ENCODE data around the gene AAMDC. TPM values are rescaled to one million over a fixed set of nuclear protein-coding genes. Genes with fewer than 3 reads are reported as not detected.
A peak's percentile ranks its signal among the peaks of the same experiment; 100 is the strongest.
"Not testable (repeated sequence)": the region's sequence is repeated elsewhere in the genome, so short reads cannot be mapped to it uniquely, and the experiment has no call there.

The AAMDC gene
- total RNA-seq, 2 experiments from 2014 or later = 14.4 to 15.6 TPM

- H3K9me3 Mint-ChIP-seq = no peaks in the 10 kb centered on the region
- no peak overlapping the region for H3K4me3 Mint-ChIP-seq
- H3K4me1 Mint-ChIP-seq = peaks cover 13% of the 10 kb centered on the region
- no peaks in the 10 kb centered on the region for H3K27me3 Mint-ChIP-seq
- ChIA-PET POLR2A (no interaction called here), CTCF (interaction anchor here (1.5 kb wide), 1 partner anchor 10 kb away, joined by 4 read pairs; no protein-coding TSS in a partner anchor)
- no peak for DNase-seq
- no peak overlapping the region for H3K27ac Mint-ChIP-seq
- peaks cover 26% of the 10 kb centered on the region for H3K36me3 Mint-ChIP-seq (ENCODE audit: low read depth)
Measured at GRCh38 chr11:77876045-77876444, 55.1 kb downstream of the AAMDC start.

- POLR2A ChIA-PET, H3K4me3 Mint-ChIP-seq: not testable (repeated sequence)
Measured at GRCh38 chr11:77878247-77878646, 57.3 kb downstream of the AAMDC start.

GRCh38 chr11:77879218-77879617 lies 58.3 kb downstream of the AAMDC start:
- POLR2A ChIA-PET = no interaction called here
- no peaks in the 10 kb centered on the region for H3K27me3 Mint-ChIP-seq
- peaks cover 28% of the 10 kb centered on the region for H3K36me3 Mint-ChIP-seq (ENCODE audit: low read depth)
- peak; percentile 29 for DNase-seq
- H3K4me1 Mint-ChIP-seq = peaks cover 13% of the 10 kb centered on the region
- CTCF ChIA-PET = no interaction called here
- no peaks in the 10 kb centered on the region for H3K9me3 Mint-ChIP-seq
- peak overlapping the region; percentile 67 for H3K27ac Mint-ChIP-seq
- no peak overlapping the region for H3K4me3 Mint-ChIP-seq

More at GRCh38 chr11:77878247-77878646, 57.3 kb downstream of the AAMDC start:
- Mint-ChIP-seq H3K36me3 (ENCODE audit: low read depth) (peaks cover 22% of the 10 kb centered on the region), H3K4me1 (peaks cover 13% of the 10 kb centered on the region)
- DNase-seq, H3K27ac Mint-ChIP-seq, H3K9me3 Mint-ChIP-seq, H3K27me3 Mint-ChIP-seq, CTCF ChIA-PET: not testable (repeated sequence)

GRCh38 chr11:77882396-77882795 lies 61.5 kb downstream of the AAMDC start:
- no peak for DNase-seq
- CTCF ChIA-PET = no interaction called here
- Mint-ChIP-seq H3K9me3 (no peaks in the 10 kb centered on the region), H3K4me1 (peaks cover 13% of the 10 kb centered on the region), H3K4me3 (no peak overlapping the region), H3K27ac (no peak overlapping the region), H3K36me3 (ENCODE audit: low read depth) (peaks cover 42% of the 10 kb centered on the region), H3K27me3 (no peaks in the 10 kb centered on the region)
- POLR2A ChIA-PET = no interaction called here

- Mint-ChIP-seq H3K4me1 (peaks cover 11% of the 10 kb centered on the region), H3K27me3 (no peaks in the 10 kb centered on the region), H3K9me3 (no peaks in the 10 kb centered on the region), H3K4me3 (no peak overlapping the region), H3K36me3 (ENCODE audit: low read depth) (peaks cover 49% of the 10 kb centered on the region), H3K27ac (no peak overlapping the region)
- POLR2A ChIA-PET = no interaction called here
- no peak for DNase-seq
- CTCF ChIA-PET = no interaction called here
Measured at GRCh38 chr11:77883775-77884174, 62.8 kb downstream of the AAMDC start.

- POLR2A ChIA-PET = no interaction called here
- no peaks in the 10 kb centered on the region for H3K9me3 Mint-ChIP-seq
- H3K27ac Mint-ChIP-seq = no peak overlapping the region
- H3K36me3 Mint-ChIP-seq (ENCODE audit: low read depth) = peaks cover 47% of the 10 kb centered on the region
- H3K27me3 Mint-ChIP-seq = no peaks in the 10 kb centered on the region
- CTCF ChIA-PET = no interaction called here
- H3K4me1 Mint-ChIP-seq = peaks cover 7% of the 10 kb centered on the region
- DNase-seq = no peak
- H3K4me3 Mint-ChIP-seq = no peak overlapping the region
Measured at GRCh38 chr11:77884186-77884828, 63.4 kb downstream of the AAMDC start.

GRCh38 chr11:77884829-77885190 lies 63.9 kb downstream of the AAMDC start:
- Mint-ChIP-seq H3K27me3 (no peaks in the 10 kb centered on the region), H3K4me3 (no peak overlapping the region), H3K9me3 (no peaks in the 10 kb centered on the region), H3K4me1 (peaks cover 2% of the 10 kb centered on the region), H3K27ac (no peak overlapping the region), H3K36me3 (ENCODE audit: low read depth) (peaks cover 47% of the 10 kb centered on the region)
- POLR2A ChIA-PET = no interaction called here
- CTCF ChIA-PET = no interaction called here
- no peak for DNase-seq

- POLR2A ChIA-PET = no interaction called here
- H3K4me3 Mint-ChIP-seq = no peak overlapping the region
- H3K27me3 Mint-ChIP-seq = no peaks in the 10 kb centered on the region
- H3K4me1 Mint-ChIP-seq = no peaks in the 10 kb centered on the region
- peaks cover 58% of the 10 kb centered on the region for H3K36me3 Mint-ChIP-seq (ENCODE audit: low read depth)
- CTCF ChIA-PET = no interaction called here
- no peak overlapping the region for H3K27ac Mint-ChIP-seq
- no peak for DNase-seq
- H3K9me3 Mint-ChIP-seq = no peaks in the 10 kb centered on the region
Measured at GRCh38 chr11:77886401-77886800, 65.5 kb downstream of the AAMDC start.

GRCh38 chr11:77889045-77889444 lies 68.1 kb downstream of the AAMDC start:
- CTCF ChIA-PET, H3K4me3 Mint-ChIP-seq, H3K27me3 Mint-ChIP-seq, H3K9me3 Mint-ChIP-seq, H3K27ac Mint-ChIP-seq, H3K4me1 Mint-ChIP-seq, DNase-seq, POLR2A ChIA-PET: not testable (repeated sequence)
- H3K36me3 Mint-ChIP-seq (ENCODE audit: low read depth) = peaks cover 61% of the 10 kb centered on the region

- H3K27me3 Mint-ChIP-seq, POLR2A ChIA-PET, H3K9me3 Mint-ChIP-seq, DNase-seq, H3K4me1 Mint-ChIP-seq, H3K27ac Mint-ChIP-seq, CTCF ChIA-PET, H3K4me3 Mint-ChIP-seq: not testable (repeated sequence)
- peaks cover 62% of the 10 kb centered on the region for H3K36me3 Mint-ChIP-seq (ENCODE audit: low read depth)
Measured at GRCh38 chr11:77890100-77890614, 69.2 kb downstream of the AAMDC start.

- CTCF ChIA-PET, H3K4me3 Mint-ChIP-seq, H3K4me1 Mint-ChIP-seq, H3K27me3 Mint-ChIP-seq, DNase-seq, H3K27ac Mint-ChIP-seq, H3K9me3 Mint-ChIP-seq, POLR2A ChIA-PET: not testable (repeated sequence)
- H3K36me3 Mint-ChIP-seq (ENCODE audit: low read depth) = peaks cover 59% of the 10 kb centered on the region
Measured at GRCh38 chr11:77890619-77891056, 69.7 kb downstream of the AAMDC start.

- H3K4me1 Mint-ChIP-seq, H3K9me3 Mint-ChIP-seq, CTCF ChIA-PET, H3K27ac Mint-ChIP-seq, DNase-seq, H3K27me3 Mint-ChIP-seq, H3K4me3 Mint-ChIP-seq, POLR2A ChIA-PET: not testable (repeated sequence)
- H3K36me3 Mint-ChIP-seq (ENCODE audit: low read depth) = peaks cover 58% of the 10 kb centered on the region
Measured at GRCh38 chr11:77891256-77891655, 70.3 kb downstream of the AAMDC start.

GRCh38 chr11:77891703-77892102 lies 70.8 kb downstream of the AAMDC start:
- H3K9me3 Mint-ChIP-seq, DNase-seq, H3K27me3 Mint-ChIP-seq, CTCF ChIA-PET, H3K27ac Mint-ChIP-seq, POLR2A ChIA-PET, H3K4me3 Mint-ChIP-seq, H3K4me1 Mint-ChIP-seq: not testable (repeated sequence)
- peaks cover 54% of the 10 kb centered on the region for H3K36me3 Mint-ChIP-seq (ENCODE audit: low read depth)

GRCh38 chr11:77894949-77895348 lies 74.0 kb downstream of the AAMDC start:
- not testable (repeated sequence) for H3K27me3 Mint-ChIP-seq

More at GRCh38 chr11:77894949-77895348, 74.0 kb downstream of the AAMDC start:
- DNase-seq, CTCF ChIA-PET, H3K4me1 Mint-ChIP-seq, H3K4me3 Mint-ChIP-seq, POLR2A ChIA-PET, H3K9me3 Mint-ChIP-seq, H3K27ac Mint-ChIP-seq: not testable (repeated sequence)
- H3K36me3 Mint-ChIP-seq (ENCODE audit: low read depth) = peaks cover 35% of the 10 kb centered on the region

Measured in activated CD4-positive, alpha-beta memory T cell treated with anti-CD3 and anti-CD28 coated beads, Interleukin-2, amount 10 ng/mL, durations not matched to agents 7 days and 5 days (primary cell).